Measurements from ENCODE around the gene MELK.

- TF ChIP-seq YY1 (IDR thresholded peaks at IDR 0.05; ENCODE audit: extremely low read depth, insufficient replicate concordance, low read depth, low read length) (no peak), POLR2A (IDR thresholded peaks at IDR 0.05; ENCODE audit: borderline replicate concordance, extremely low read depth, insufficient read depth, insufficient read length) (no peak), CTCF (IDR thresholded peaks at IDR 0.05 in 2 of 3, conservative IDR thresholded peaks at IDR 0.05 in 1 of 3; ENCODE audit: borderline replicate concordance in 1 of 3, insufficient read depth in 1 of 3, low read depth in 2 of 3, low read length in 2 of 3) (no peak), SP1 (IDR thresholded peaks at IDR 0.05; ENCODE audit: low read depth) (no peak), RAD21 (IDR thresholded peaks at IDR 0.05; ENCODE audit: low read depth) (no peak), EZH2 (IDR thresholded peaks at IDR 0.05) (no peak), EZH2phosphoT487 (IDR thresholded peaks at IDR 0.05; ENCODE audit: borderline replicate concordance) (no peak), JUND (IDR thresholded peaks at IDR 0.05) (no peak), ZNF274 (IDR thresholded peaks at IDR 0.05; ENCODE audit: low read depth, low read length) (no peak), ZFX (IDR thresholded peaks at IDR 0.05) (no peak), ELF1 (IDR thresholded peaks at IDR 0.05; ENCODE audit: borderline replicate concordance, low read depth) (no peak)
These were observed 141.1 kb downstream of the MELK start for GRCh38 chr9:36713515-36714490.
